Chondrocyte (in vitro differentiated cells): ENCODE results near the gene AMN1. TPM values are rescaled to one million over a fixed set of nuclear protein-coding genes. Genes with fewer than 3 reads are reported as not detected.
"Not testable (repeated sequence)": the region's sequence is repeated elsewhere in the genome, so short reads cannot be mapped to it uniquely, and the experiment has no call there.

Experiments used
- DNase-seq: peaks from one replicate; pipeline ENCODE4 v3.0.0; 2021; ENCODE audit warnings: mixed read lengths, low spot score
- H3K27ac Mint-ChIP-seq: one replicate; pipeline ENCODE4 v1.8.0; 2021; ENCODE audit warnings: mild to moderate bottlenecking, moderate library complexity, mixed read lengths; ENCODE audit not compliant: unreplicated experiment
- H3K27me3 Mint-ChIP-seq: 2 replicates; pipeline ENCODE4 v1.8.0; 2021; ENCODE audit warnings: low read depth, mixed read lengths
- H3K36me3 Mint-ChIP-seq: 2 replicates; pipeline ENCODE4 v1.8.0; 2021; ENCODE audit warnings: low read depth, mixed read lengths
- H3K4me1 Mint-ChIP-seq: 2 replicates; pipeline ENCODE4 v1.8.0; 2021; ENCODE audit warnings: low read depth, mild to moderate bottlenecking, mixed read lengths
- H3K4me3 Mint-ChIP-seq: one replicate; pipeline ENCODE4 v1.8.0; 2021; ENCODE audit warnings: mild to moderate bottlenecking, moderate library complexity, mixed read lengths; ENCODE audit not compliant: unreplicated experiment
- H3K9me3 Mint-ChIP-seq: 2 replicates; pipeline ENCODE4 v1.8.0; 2021; ENCODE audit warnings: low read depth, mixed read lengths
- total RNA-seq: library from RNA; stranded (reverse); gene quantifications from 3 replicates; pipeline ENCODE4 v1.2.1, GENCODE V29; 2021
- TF ChIP-seq, protein P1 (sequence below): fragments of 200-600 bp; sonication (generic); IDR thresholded peaks from 2 replicates; pipeline ENCODE4 v1.5.0; 2021; ENCODE audit warnings: antibody characterized with exemption, mild to moderate bottlenecking, moderate library complexity

Gene AMN1
- total RNA-seq, 1 donor from 2014 or later = 6.6 TPM

DNA sequence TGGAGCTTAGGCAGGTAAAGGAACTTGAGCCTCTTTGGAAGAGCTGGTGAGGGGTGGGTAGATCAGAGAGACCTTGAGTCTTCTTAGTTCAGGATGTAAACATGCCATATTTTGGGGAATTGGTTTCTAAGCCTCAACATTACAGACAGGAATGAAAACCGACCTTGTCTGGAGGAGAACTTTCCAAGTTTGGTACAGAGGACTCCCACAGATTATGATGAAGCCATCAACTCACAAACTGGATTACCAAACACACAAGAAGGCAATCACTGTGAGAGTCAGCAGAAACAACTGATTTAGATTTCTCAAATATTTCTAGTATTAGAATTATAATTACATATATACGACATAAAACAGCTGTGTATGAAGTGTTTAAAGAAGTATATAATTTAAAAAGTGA, 22.3 kb upstream of the AMN1 start:
- TF ChIP-seq, protein P1, sequence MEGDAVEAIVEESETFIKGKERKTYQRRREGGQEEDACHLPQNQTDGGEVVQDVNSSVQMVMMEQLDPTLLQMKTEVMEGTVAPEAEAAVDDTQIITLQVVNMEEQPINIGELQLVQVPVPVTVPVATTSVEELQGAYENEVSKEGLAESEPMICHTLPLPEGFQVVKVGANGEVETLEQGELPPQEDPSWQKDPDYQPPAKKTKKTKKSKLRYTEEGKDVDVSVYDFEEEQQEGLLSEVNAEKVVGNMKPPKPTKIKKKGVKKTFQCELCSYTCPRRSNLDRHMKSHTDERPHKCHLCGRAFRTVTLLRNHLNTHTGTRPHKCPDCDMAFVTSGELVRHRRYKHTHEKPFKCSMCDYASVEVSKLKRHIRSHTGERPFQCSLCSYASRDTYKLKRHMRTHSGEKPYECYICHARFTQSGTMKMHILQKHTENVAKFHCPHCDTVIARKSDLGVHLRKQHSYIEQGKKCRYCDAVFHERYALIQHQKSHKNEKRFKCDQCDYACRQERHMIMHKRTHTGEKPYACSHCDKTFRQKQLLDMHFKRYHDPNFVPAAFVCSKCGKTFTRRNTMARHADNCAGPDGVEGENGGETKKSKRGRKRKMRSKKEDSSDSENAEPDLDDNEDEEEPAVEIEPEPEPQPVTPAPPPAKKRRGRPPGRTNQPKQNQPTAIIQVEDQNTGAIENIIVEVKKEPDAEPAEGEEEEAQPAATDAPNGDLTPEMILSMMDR = no peak
- DNase-seq = no peak
- H3K27me3 Mint-ChIP-seq = no peaks in the 10 kb centered on the region
- no peaks in the 10 kb centered on the region for H3K36me3 Mint-ChIP-seq
- peaks cover 6% of the 10 kb centered on the region for H3K9me3 Mint-ChIP-seq
- H3K4me3 Mint-ChIP-seq = no peak overlapping the region
- peaks cover 24% of the 10 kb centered on the region for H3K4me1 Mint-ChIP-seq
- no peak overlapping the region for H3K27ac Mint-ChIP-seq

DNA sequence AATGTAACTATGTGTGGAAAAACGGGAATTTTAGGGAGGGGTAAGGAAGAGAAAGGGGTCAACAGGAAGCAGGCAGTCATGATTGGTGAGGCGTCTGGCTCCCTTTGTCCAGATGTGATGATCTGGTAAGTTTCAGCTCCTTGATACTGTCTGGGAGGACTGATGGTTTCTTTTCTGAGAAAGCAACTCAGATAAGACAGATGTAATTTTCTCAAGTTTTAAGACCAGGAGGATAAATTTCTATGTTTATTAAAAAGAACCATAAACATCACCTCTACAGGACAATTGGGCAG, 21.9 kb upstream of the AMN1 start:
- Mint-ChIP-seq H3K27me3 (no peaks in the 10 kb centered on the region), H3K36me3 (no peaks in the 10 kb centered on the region), H3K9me3 (peaks cover 6% of the 10 kb centered on the region), H3K4me1 (peaks cover 24% of the 10 kb centered on the region), H3K27ac (no peak overlapping the region), H3K4me3 (no peak overlapping the region)
- TF ChIP-seq, protein P1 = no peak
- no peak for DNase-seq

DNA sequence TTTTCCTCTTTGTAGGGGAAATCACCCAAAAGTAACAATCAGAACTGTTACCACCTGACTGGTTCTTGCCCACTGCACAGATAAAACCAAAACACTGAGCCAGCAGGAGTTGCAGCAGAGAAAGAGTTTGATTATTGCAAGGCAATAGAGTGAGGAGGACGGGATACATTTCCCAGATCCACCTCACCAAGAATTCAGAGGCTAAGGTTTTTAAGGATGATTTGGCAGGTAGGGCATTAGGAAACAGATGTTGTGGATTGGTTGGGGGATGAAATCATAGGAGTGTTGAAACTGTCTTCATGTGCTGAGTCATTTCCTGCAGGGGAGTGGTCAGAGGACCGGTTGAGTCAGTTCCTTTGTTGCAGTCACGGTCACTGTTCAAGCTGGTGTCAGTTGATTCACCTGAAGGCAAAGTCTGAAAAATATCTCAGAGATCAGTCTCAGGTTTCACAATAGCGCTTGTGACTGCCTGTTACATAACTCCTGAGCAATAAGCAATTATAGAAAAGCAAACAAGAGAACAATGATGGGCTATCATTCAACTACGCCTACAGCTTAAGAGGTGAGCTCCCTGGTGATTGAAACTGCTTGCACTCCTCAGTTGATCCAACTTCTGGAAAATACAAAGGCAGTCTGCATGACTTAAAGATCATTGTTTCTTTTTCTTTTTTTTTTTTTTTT, 20.3 kb upstream of the AMN1 start:
- Mint-ChIP-seq H3K27me3 (no peaks in the 10 kb centered on the region), H3K4me1 (peaks cover 24% of the 10 kb centered on the region), H3K9me3 (peaks cover 6% of the 10 kb centered on the region), H3K36me3 (no peaks in the 10 kb centered on the region), H3K27ac (no peak overlapping the region), H3K4me3 (no peak overlapping the region)
- DNase-seq = no peak
- TF ChIP-seq, protein P1 = no peak

DNA sequence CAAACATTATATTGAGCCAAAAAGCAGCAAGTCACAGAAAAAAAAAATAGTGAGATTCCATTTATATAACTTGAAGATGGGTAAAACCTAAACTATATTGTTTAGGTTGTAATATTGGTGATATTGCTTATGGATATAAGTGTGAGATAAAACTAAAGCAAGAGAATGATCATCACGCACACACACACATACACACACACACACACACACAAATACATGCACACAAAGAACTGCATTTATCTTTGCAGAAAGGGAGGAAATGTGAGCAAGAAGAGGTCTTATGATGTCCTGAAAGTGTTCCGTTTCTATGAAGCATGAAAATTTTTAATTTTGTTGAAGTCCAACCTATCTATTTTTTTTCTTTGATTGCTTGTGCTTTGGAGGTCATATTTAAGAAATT, 16.4 kb upstream of the AMN1 start:
- Mint-ChIP-seq H3K4me3 (no peak overlapping the region), H3K9me3 (peaks cover 6% of the 10 kb centered on the region), H3K4me1 (peaks cover 20% of the 10 kb centered on the region), H3K36me3 (no peaks in the 10 kb centered on the region), H3K27me3 (no peaks in the 10 kb centered on the region), H3K27ac (no peak overlapping the region)
- TF ChIP-seq, protein P1 = no peak
- no peak for DNase-seq

DNA sequence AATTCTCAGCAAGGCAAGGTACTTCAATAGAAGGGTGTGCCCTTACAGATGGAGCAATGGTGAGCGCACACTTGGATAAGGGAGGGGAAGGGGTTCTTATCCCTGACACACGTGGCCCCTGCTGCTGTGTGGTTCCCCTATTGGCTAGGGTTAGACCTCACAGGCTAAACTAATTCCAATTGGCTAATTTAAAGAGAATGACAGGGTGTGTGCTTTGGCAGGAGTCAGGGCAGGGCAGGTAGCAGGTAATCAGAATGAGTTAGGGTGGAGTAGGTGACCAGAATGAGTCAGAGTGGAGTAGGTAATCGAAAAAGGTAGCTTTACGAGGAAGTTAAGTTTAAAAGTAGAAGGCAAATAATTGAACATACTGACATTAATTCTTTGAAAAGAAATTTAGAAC, 15.5 kb upstream of the AMN1 start:
- H3K4me3 Mint-ChIP-seq, H3K36me3 Mint-ChIP-seq, DNase-seq, H3K27me3 Mint-ChIP-seq, H3K9me3 Mint-ChIP-seq, H3K27ac Mint-ChIP-seq: not testable (repeated sequence)
- peaks cover 16% of the 10 kb centered on the region for H3K4me1 Mint-ChIP-seq

DNA sequence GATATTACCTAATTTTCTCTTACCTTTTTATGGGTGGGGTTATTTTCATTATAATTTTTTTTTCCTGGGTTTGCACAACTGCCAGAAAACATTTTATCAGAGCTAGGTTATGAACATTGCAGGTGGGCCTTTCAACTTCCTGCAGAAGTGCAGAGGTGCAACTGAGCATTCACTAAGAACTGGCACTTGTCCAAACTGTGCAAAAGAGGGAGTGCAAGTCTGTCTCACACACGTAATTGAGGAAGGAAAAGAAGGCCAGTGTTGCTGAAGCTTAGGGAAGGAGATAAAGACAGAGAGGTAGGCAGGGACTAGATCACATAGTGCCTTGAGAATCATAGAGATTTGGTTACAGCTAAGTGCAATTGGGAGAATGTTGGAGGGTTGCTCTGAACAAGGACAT, 14.1 kb upstream of the AMN1 start:
- TF ChIP-seq, protein P1 = no peak
- Mint-ChIP-seq H3K4me1 (peaks cover 9% of the 10 kb centered on the region), H3K27ac (no peak overlapping the region), H3K4me3 (no peak overlapping the region), H3K27me3 (no peaks in the 10 kb centered on the region), H3K36me3 (no peaks in the 10 kb centered on the region), H3K9me3 (no peaks in the 10 kb centered on the region)
- DNase-seq = no peak
